GM23338 (cell line): ENCODE data around the gene LMNA. TPM values are rescaled to one million over a fixed set of nuclear protein-coding genes. Genes with fewer than 3 reads are reported as not detected.

Experiments used
- ATAC-seq: fragments of 200-7000 bp; cut with Tn5 transposase; 3 replicates; pipeline ENCODE4 v1.9.1; 2020
- DNase-seq: peaks from one replicate; pipeline ENCODE4 v3.0.0-alpha.2; 2015; ENCODE audit warnings: low spot score
- H2AFZ ChIP-seq: fragments of 200-600 bp; sonication (generic); 2 replicates; pipeline ENCODE4 v1.8.0; 2016; ENCODE audit warnings: antibody characterized with exemption, mild to moderate bottlenecking, moderate library complexity
- H3F3A ChIP-seq: fragments of 200-600 bp; sonication (generic); replicated peaks from 2 replicates; pipeline ENCODE4 v1.8.0; 2017; ENCODE audit warnings: antibody characterized with exemption, mixed run types, low read depth
- H3K27ac ChIP-seq: fragments of 200-600 bp; sonication (generic); 2 replicates; pipeline ENCODE4 v1.6.1; 2016; ENCODE audit warnings: low read depth
- H3K27me3 ChIP-seq: fragments of 200-600 bp; sonication (generic); 2 replicates; pipeline ENCODE4 v1.8.0; 2016; ENCODE audit warnings: mild to moderate bottlenecking, mixed run types, moderate library complexity; ENCODE audit not compliant: insufficient read depth
- H3K36me3 ChIP-seq: fragments of 200-600 bp; sonication (generic); 2 replicates; pipeline ENCODE4 v1.8.0; 2016; ENCODE audit warnings: mild to moderate bottlenecking; ENCODE audit not compliant: insufficient read depth
- H3K4me1 ChIP-seq: fragments of 200-600 bp; sonication (generic); 2 replicates; pipeline ENCODE4 v1.8.0; 2016; ENCODE audit warnings: mild to moderate bottlenecking, moderate library complexity; ENCODE audit not compliant: insufficient read depth
- H3K4me2 ChIP-seq: fragments of 200-600 bp; sonication (generic); 2 replicates; pipeline ENCODE4 v1.7.1; 2017; ENCODE audit warnings: mixed run types
- H3K4me3 ChIP-seq: fragments of 200-600 bp; sonication (generic); 2 replicates; pipeline ENCODE4 v1.6.1; 2016; ENCODE audit warnings: mixed run types
- H3K79me2 ChIP-seq: fragments of 200-600 bp; sonication (generic); replicated peaks from 2 replicates; pipeline ENCODE4 v1.8.0; 2017; ENCODE audit warnings: mild to moderate bottlenecking; ENCODE audit not compliant: insufficient read depth
- H3K9me2 ChIP-seq: fragments of 200-600 bp; sonication (generic); 2 replicates; pipeline ENCODE4 v1.8.0; 2017; ENCODE audit not compliant: insufficient read depth
- H4K20me1 ChIP-seq: fragments of 200-600 bp; sonication (generic); replicated peaks from 2 replicates; pipeline ENCODE4 v1.8.0; 2017; ENCODE audit warnings: mild to moderate bottlenecking; ENCODE audit not compliant: insufficient read depth
- H3K27ac Mint-ChIP-seq: 2 replicates; pipeline ENCODE4 v1.8.0; 2020; ENCODE audit warnings: inconsistent platforms, mild to moderate bottlenecking, moderate library complexity, mixed read lengths
- H3K27me3 Mint-ChIP-seq: 3 replicates; pipeline ENCODE4 v1.8.0; 2022; ENCODE audit warnings: low read depth, mild to moderate bottlenecking, moderate library complexity, mixed read lengths, inconsistent platforms; ENCODE audit not compliant: insufficient read depth, poor library complexity
- H3K36me3 Mint-ChIP-seq: 3 replicates; pipeline ENCODE4 v1.8.0; 2021; ENCODE audit warnings: low read depth, mild to moderate bottlenecking, inconsistent platforms, moderate library complexity, mixed read lengths
- H3K4me1 Mint-ChIP-seq: 3 replicates; pipeline ENCODE4 v1.8.0; 2020; ENCODE audit warnings: mild to moderate bottlenecking, inconsistent platforms, mixed read lengths
- H3K4me3 Mint-ChIP-seq: 3 replicates; pipeline ENCODE4 v1.8.0; 2021; ENCODE audit warnings: moderate library complexity, mild to moderate bottlenecking, inconsistent platforms, mixed read lengths
- H3K9me3 Mint-ChIP-seq: 3 replicates; pipeline ENCODE4 v1.8.0; 2020; ENCODE audit warnings: moderate library complexity, mild to moderate bottlenecking, inconsistent platforms, mixed read lengths
- CREB1 ChIP-seq: fragments of 250-450 bp; sonication (Bioruptor Pico); IDR thresholded peaks from 2 replicates; pipeline ENCODE4 v1.5.0; 2020; ENCODE audit warnings: low read depth, mild to moderate bottlenecking, moderate library complexity
- CTCF ChIP-seq, 2 experiments: fragments of 200-600 bp in 1 of 2; sonication (generic) in 1 of 2; conservative IDR thresholded peaks; 2 replicates each; pipeline versions ENCODE4 v1.5.1 to v1.6.1; 2016 to 2017; ENCODE audit warnings: antibody characterized with exemption in 2 of 2, low read depth in 2 of 2, mild to moderate bottlenecking in 2 of 2, moderate library complexity in 1 of 2
- JUNB ChIP-seq: IDR thresholded peaks from one replicate; pipeline ENCODE4 v1.6.1; 2016; ENCODE audit warnings: antibody characterized with exemption; ENCODE audit not compliant: unreplicated experiment
- POLR2AphosphoS5 ChIP-seq: IDR thresholded peaks from 2 replicates; pipeline ENCODE4 v1.6.1; 2016; ENCODE audit warnings: antibody characterized with exemption, low read depth
- REST ChIP-seq: IDR thresholded peaks from one replicate; pipeline ENCODE4 v1.6.1; 2018; ENCODE audit warnings: antibody characterized with exemption; ENCODE audit not compliant: unreplicated experiment
- polyA plus RNA-seq: library from polyadenylated mRNA; unstranded; fragments of >200 nt; fragmentation: Nextera tagmentation; extraction: Ambion mirVana; gene quantifications from 2 replicates; pipeline ENCODE4 v1.2.1, GENCODE V29; 2016
- total RNA-seq: library from RNA; depleted of rRNA; stranded (reverse); fragments of >200 nt; shearing (Covaris generic); gene quantifications from 2 replicates; pipeline ENCODE4 v1.2.3, GENCODE V29; 2014

Gene LMNA
- total and polyA plus RNA-seq, 2 experiments from 2014 or later = 35.5 to 56.3 TPM

GRCh38 chr1:156104861-156105832 is 9.4 kb upstream of the LMNA start:
- H3K9me2 ChIP-seq = no peaks in the 10 kb centered on the region
- DNase-seq = peak; percentile 90
- Mint-ChIP-seq H3K36me3 (no peaks in the 10 kb centered on the region; the same call in 2 of the 3 replicates), H3K4me1 (peaks cover 61% of the 10 kb centered on the region), H3K27ac (peak overlapping the region; percentile 87), H3K4me3 (peak overlapping the region; percentile 65), H3K27me3 (peaks cover 37% of the 10 kb centered on the region), H3K9me3 (no peaks in the 10 kb centered on the region; the same call in 2 of the 3 replicates)
- H3F3A ChIP-seq = peaks cover 34% of the 10 kb centered on the region
- 0 out of 2 replicates have a peak overlapping the region, but pooled peaks have one; percentile 52 for H2AFZ ChIP-seq
- no peaks in the 10 kb centered on the region for H3K79me2 ChIP-seq
- ATAC-seq = peak; percentile 46
- H3K4me1 ChIP-seq = peaks cover 36% of the 10 kb centered on the region
- peak overlapping the region; percentile 88 for H3K4me2 ChIP-seq
- H3K4me3 ChIP-seq = peak overlapping the region; percentile 72
- H4K20me1 ChIP-seq = peaks cover 5% of the 10 kb centered on the region; the same call in 1 of the 2 replicates
- H3K27me3 ChIP-seq = no peaks in the 10 kb centered on the region
- TF ChIP-seq POLR2AphosphoS5 (0 out of 2 replicates have a peak, but pooled peaks have one; percentile 23), REST (no peak), CTCF (conservative IDR thresholded peaks at IDR 0.05; ENCODE audit: low read depth in 2 of 2) (0 out of 4 replicates have a peak, but pooled peaks have one; percentile 8 to 27), CREB1 (CRISPR knock-in tag) (no peak)
- peak overlapping the region; percentile 95 for H3K27ac ChIP-seq
- H3K36me3 ChIP-seq = no peaks in the 10 kb centered on the region

GRCh38 chr1:156106624-156107488 is 7.7 kb upstream of the LMNA start:
- H3K27ac Mint-ChIP-seq = peak overlapping the region; percentile 48; the same call in 1 of the 2 replicates
- Histone ChIP-seq H3K4me3 (peak overlapping the region; percentile 72), H3F3A (peaks cover 34% of the 10 kb centered on the region)

More at GRCh38 chr1:156106624-156107488, 7.7 kb upstream of the LMNA start:
- peak overlapping the region; percentile 93 for H3K27ac ChIP-seq
- DNase-seq (peak; percentile 92), ATAC-seq (peak; percentile 65)
- H4K20me1 ChIP-seq = peaks cover 5% of the 10 kb centered on the region; the same call in 1 of the 2 replicates
- no peak overlapping the region for H2AFZ ChIP-seq
- Mint-ChIP-seq H3K9me3 (no peaks in the 10 kb centered on the region; the same call in 2 of the 3 replicates), H3K27me3 (peaks cover 36% of the 10 kb centered on the region), H3K36me3 (no peaks in the 10 kb centered on the region), H3K4me3 (peak overlapping the region; percentile 65), H3K4me1 (peaks cover 49% of the 10 kb centered on the region)
- no peaks in the 10 kb centered on the region for H3K9me2 ChIP-seq
- peak overlapping the region; percentile 88 for H3K4me2 ChIP-seq
- no peaks in the 10 kb centered on the region for H3K27me3 ChIP-seq
- H3K79me2 ChIP-seq = no peaks in the 10 kb centered on the region
- TF ChIP-seq CREB1 (CRISPR knock-in tag) = peak; percentile 45
- no peak for TF ChIP-seq JUNB
- peaks cover 36% of the 10 kb centered on the region for H3K4me1 ChIP-seq
- H3K36me3 ChIP-seq = no peaks in the 10 kb centered on the region
